Liver (tissue), 3 donors: ENCODE results near the gene DST.

Experiments used
- HNF4G ChIP-seq: IDR thresholded peaks from 2 replicates; pipeline ENCODE4 v1.6.1; 2016; ENCODE audit warnings: antibody characterized with exemption
- JUND ChIP-seq, 2 donors: IDR thresholded peaks; 2 replicates each; pipeline ENCODE4 v1.6.1; 2016; ENCODE audit warnings: antibody characterized with exemption in 2 of 2
- RAD21 ChIP-seq, 2 donors: IDR thresholded peaks; 2 replicates each; pipeline ENCODE4 v1.6.1; 2016; ENCODE audit warnings: antibody characterized with exemption in 2 of 2, mild to moderate bottlenecking in 2 of 2
- SP1 ChIP-seq: IDR thresholded peaks from 2 replicates; pipeline ENCODE4 v1.6.1; 2018; ENCODE audit warnings: antibody characterized with exemption, mild to moderate bottlenecking
- TAF1 ChIP-seq: conservative IDR thresholded peaks from 2 replicates; pipeline ENCODE4 v1.6.1; 2016; ENCODE audit warnings: antibody characterized with exemption, mild to moderate bottlenecking
- TF ChIP-seq, protein P1 (sequence below): fragments of 150-350 bp; IDR thresholded peaks from 2 replicates; pipeline ENCODE4 v1.5.1; 2017; ENCODE audit warnings: improper control_type of control experiment, low read depth, low read length; ENCODE audit not compliant: missing input control
- TF ChIP-seq, protein P2 (sequence below): IDR thresholded peaks from 2 replicates; pipeline ENCODE4 v1.6.1; 2016; ENCODE audit warnings: antibody characterized with exemption
- TF ChIP-seq, protein P3 (sequence below): IDR thresholded peaks from 2 replicates; pipeline ENCODE4 v1.6.1; 2016; ENCODE audit warnings: antibody characterized with exemption, mild to moderate bottlenecking
- TF ChIP-seq, protein P4 (sequence below): IDR thresholded peaks from 2 replicates; pipeline ENCODE4 v1.6.1; 2016; ENCODE audit warnings: antibody characterized with exemption
- TF ChIP-seq, protein P5 (sequence below): IDR thresholded peaks from 2 replicates; pipeline ENCODE4 v1.6.1; 2016; ENCODE audit warnings: antibody characterized with exemption
- donor health status: healthy.
- donor health status: healthy.

DNA sequence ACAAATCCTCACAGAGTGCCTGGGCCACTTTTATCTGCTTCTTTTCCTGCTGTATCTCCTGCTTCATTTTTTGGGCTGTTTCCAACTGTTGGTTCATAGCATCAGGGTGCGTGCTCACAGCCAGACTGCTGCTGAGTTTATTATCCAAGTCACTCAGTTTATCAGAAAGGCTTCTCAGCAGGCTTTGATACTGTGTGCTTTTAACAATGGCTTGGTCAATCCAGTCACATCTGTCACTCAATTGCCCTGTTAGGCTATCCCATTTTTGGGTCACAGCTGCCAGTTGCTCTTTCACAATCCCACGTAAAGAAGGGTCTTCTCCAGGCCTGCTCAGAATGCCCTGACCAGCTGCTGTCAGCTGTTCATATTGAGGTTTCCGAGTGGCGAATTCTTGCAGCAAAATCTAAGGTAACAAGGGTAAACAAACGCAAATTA lies 87.2 kb downstream of the DST start:
- TF ChIP-seq, protein P1, sequence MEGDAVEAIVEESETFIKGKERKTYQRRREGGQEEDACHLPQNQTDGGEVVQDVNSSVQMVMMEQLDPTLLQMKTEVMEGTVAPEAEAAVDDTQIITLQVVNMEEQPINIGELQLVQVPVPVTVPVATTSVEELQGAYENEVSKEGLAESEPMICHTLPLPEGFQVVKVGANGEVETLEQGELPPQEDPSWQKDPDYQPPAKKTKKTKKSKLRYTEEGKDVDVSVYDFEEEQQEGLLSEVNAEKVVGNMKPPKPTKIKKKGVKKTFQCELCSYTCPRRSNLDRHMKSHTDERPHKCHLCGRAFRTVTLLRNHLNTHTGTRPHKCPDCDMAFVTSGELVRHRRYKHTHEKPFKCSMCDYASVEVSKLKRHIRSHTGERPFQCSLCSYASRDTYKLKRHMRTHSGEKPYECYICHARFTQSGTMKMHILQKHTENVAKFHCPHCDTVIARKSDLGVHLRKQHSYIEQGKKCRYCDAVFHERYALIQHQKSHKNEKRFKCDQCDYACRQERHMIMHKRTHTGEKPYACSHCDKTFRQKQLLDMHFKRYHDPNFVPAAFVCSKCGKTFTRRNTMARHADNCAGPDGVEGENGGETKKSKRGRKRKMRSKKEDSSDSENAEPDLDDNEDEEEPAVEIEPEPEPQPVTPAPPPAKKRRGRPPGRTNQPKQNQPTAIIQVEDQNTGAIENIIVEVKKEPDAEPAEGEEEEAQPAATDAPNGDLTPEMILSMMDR = no peak
- TF ChIP-seq, protein P2, sequence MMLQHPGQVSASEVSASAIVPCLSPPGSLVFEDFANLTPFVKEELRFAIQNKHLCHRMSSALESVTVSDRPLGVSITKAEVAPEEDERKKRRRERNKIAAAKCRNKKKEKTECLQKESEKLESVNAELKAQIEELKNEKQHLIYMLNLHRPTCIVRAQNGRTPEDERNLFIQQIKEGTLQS = no peak
- no peak for TF ChIP-seq JUND (IDR thresholded peaks at IDR 0.05)
- TF ChIP-seq, protein P3, sequence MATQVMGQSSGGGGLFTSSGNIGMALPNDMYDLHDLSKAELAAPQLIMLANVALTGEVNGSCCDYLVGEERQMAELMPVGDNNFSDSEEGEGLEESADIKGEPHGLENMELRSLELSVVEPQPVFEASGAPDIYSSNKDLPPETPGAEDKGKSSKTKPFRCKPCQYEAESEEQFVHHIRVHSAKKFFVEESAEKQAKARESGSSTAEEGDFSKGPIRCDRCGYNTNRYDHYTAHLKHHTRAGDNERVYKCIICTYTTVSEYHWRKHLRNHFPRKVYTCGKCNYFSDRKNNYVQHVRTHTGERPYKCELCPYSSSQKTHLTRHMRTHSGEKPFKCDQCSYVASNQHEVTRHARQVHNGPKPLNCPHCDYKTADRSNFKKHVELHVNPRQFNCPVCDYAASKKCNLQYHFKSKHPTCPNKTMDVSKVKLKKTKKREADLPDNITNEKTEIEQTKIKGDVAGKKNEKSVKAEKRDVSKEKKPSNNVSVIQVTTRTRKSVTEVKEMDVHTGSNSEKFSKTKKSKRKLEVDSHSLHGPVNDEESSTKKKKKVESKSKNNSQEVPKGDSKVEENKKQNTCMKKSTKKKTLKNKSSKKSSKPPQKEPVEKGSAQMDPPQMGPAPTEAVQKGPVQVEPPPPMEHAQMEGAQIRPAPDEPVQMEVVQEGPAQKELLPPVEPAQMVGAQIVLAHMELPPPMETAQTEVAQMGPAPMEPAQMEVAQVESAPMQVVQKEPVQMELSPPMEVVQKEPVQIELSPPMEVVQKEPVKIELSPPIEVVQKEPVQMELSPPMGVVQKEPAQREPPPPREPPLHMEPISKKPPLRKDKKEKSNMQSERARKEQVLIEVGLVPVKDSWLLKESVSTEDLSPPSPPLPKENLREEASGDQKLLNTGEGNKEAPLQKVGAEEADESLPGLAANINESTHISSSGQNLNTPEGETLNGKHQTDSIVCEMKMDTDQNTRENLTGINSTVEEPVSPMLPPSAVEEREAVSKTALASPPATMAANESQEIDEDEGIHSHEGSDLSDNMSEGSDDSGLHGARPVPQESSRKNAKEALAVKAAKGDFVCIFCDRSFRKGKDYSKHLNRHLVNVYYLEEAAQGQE = no peak
- TF ChIP-seq, protein P4, sequence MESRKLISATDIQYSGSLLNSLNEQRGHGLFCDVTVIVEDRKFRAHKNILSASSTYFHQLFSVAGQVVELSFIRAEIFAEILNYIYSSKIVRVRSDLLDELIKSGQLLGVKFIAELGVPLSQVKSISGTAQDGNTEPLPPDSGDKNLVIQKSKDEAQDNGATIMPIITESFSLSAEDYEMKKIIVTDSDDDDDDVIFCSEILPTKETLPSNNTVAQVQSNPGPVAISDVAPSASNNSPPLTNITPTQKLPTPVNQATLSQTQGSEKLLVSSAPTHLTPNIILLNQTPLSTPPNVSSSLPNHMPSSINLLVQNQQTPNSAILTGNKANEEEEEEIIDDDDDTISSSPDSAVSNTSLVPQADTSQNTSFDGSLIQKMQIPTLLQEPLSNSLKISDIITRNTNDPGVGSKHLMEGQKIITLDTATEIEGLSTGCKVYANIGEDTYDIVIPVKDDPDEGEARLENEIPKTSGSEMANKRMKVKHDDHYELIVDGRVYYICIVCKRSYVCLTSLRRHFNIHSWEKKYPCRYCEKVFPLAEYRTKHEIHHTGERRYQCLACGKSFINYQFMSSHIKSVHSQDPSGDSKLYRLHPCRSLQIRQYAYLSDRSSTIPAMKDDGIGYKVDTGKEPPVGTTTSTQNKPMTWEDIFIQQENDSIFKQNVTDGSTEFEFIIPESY = no peak
- TF ChIP-seq TAF1 = no peak
- no peak for TF ChIP-seq SP1
- TF ChIP-seq RAD21 (IDR thresholded peaks at IDR 0.05) = peak in 1 of 2 donors; percentile 3
- TF ChIP-seq, protein P5, sequence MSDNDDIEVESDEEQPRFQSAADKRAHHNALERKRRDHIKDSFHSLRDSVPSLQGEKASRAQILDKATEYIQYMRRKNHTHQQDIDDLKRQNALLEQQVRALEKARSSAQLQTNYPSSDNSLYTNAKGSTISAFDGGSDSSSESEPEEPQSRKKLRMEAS = no peak
- TF ChIP-seq HNF4G = no peak
